GM23338 (cell line): ENCODE results near the gene VMAC. TPM values are rescaled to one million over a fixed set of nuclear protein-coding genes. Genes with fewer than 3 reads are reported as not detected.
A peak's percentile ranks its signal among the peaks of the same experiment; 100 is the strongest.

Experiments used
- ATAC-seq: fragments of 200-7000 bp; cut with Tn5 transposase; 3 replicates; pipeline ENCODE4 v1.9.1; 2020
- DNase-seq: peaks from one replicate; pipeline ENCODE4 v3.0.0-alpha.2; 2015; ENCODE audit warnings: low spot score
- H2AFZ ChIP-seq: fragments of 200-600 bp; sonication (generic); 2 replicates; pipeline ENCODE4 v1.8.0; 2016; ENCODE audit warnings: antibody characterized with exemption, mild to moderate bottlenecking, moderate library complexity
- H3F3A ChIP-seq: fragments of 200-600 bp; sonication (generic); replicated peaks from 2 replicates; pipeline ENCODE4 v1.8.0; 2017; ENCODE audit warnings: antibody characterized with exemption, mixed run types, low read depth
- H3K27ac ChIP-seq: fragments of 200-600 bp; sonication (generic); 2 replicates; pipeline ENCODE4 v1.6.1; 2016; ENCODE audit warnings: low read depth
- H3K27me3 ChIP-seq: fragments of 200-600 bp; sonication (generic); 2 replicates; pipeline ENCODE4 v1.8.0; 2016; ENCODE audit warnings: mild to moderate bottlenecking, mixed run types, moderate library complexity; ENCODE audit not compliant: insufficient read depth
- H3K36me3 ChIP-seq: fragments of 200-600 bp; sonication (generic); 2 replicates; pipeline ENCODE4 v1.8.0; 2016; ENCODE audit warnings: mild to moderate bottlenecking; ENCODE audit not compliant: insufficient read depth
- H3K4me1 ChIP-seq: fragments of 200-600 bp; sonication (generic); 2 replicates; pipeline ENCODE4 v1.8.0; 2016; ENCODE audit warnings: mild to moderate bottlenecking, moderate library complexity; ENCODE audit not compliant: insufficient read depth
- H3K4me2 ChIP-seq: fragments of 200-600 bp; sonication (generic); 2 replicates; pipeline ENCODE4 v1.7.1; 2017; ENCODE audit warnings: mixed run types
- H3K4me3 ChIP-seq: fragments of 200-600 bp; sonication (generic); 2 replicates; pipeline ENCODE4 v1.6.1; 2016; ENCODE audit warnings: mixed run types
- H3K79me2 ChIP-seq: fragments of 200-600 bp; sonication (generic); replicated peaks from 2 replicates; pipeline ENCODE4 v1.8.0; 2017; ENCODE audit warnings: mild to moderate bottlenecking; ENCODE audit not compliant: insufficient read depth
- H3K9me2 ChIP-seq: fragments of 200-600 bp; sonication (generic); 2 replicates; pipeline ENCODE4 v1.8.0; 2017; ENCODE audit not compliant: insufficient read depth
- H4K20me1 ChIP-seq: fragments of 200-600 bp; sonication (generic); replicated peaks from 2 replicates; pipeline ENCODE4 v1.8.0; 2017; ENCODE audit warnings: mild to moderate bottlenecking; ENCODE audit not compliant: insufficient read depth
- H3K27ac Mint-ChIP-seq: 2 replicates; pipeline ENCODE4 v1.8.0; 2020; ENCODE audit warnings: inconsistent platforms, mild to moderate bottlenecking, moderate library complexity, mixed read lengths
- H3K27me3 Mint-ChIP-seq: 3 replicates; pipeline ENCODE4 v1.8.0; 2022; ENCODE audit warnings: low read depth, mild to moderate bottlenecking, moderate library complexity, mixed read lengths, inconsistent platforms; ENCODE audit not compliant: insufficient read depth, poor library complexity
- H3K36me3 Mint-ChIP-seq: 3 replicates; pipeline ENCODE4 v1.8.0; 2021; ENCODE audit warnings: low read depth, mild to moderate bottlenecking, inconsistent platforms, moderate library complexity, mixed read lengths
- H3K4me1 Mint-ChIP-seq: 3 replicates; pipeline ENCODE4 v1.8.0; 2020; ENCODE audit warnings: mild to moderate bottlenecking, inconsistent platforms, mixed read lengths
- H3K4me3 Mint-ChIP-seq: 3 replicates; pipeline ENCODE4 v1.8.0; 2021; ENCODE audit warnings: moderate library complexity, mild to moderate bottlenecking, inconsistent platforms, mixed read lengths
- H3K9me3 Mint-ChIP-seq: 3 replicates; pipeline ENCODE4 v1.8.0; 2020; ENCODE audit warnings: moderate library complexity, mild to moderate bottlenecking, inconsistent platforms, mixed read lengths
- CREB1 ChIP-seq: fragments of 250-450 bp; sonication (Bioruptor Pico); IDR thresholded peaks from 2 replicates; pipeline ENCODE4 v1.5.0; 2020; ENCODE audit warnings: low read depth, mild to moderate bottlenecking, moderate library complexity
- CTCF ChIP-seq, 2 experiments: fragments of 200-600 bp in 1 of 2; sonication (generic) in 1 of 2; conservative IDR thresholded peaks; 2 replicates each; pipeline versions ENCODE4 v1.5.1 to v1.6.1; 2016 to 2017; ENCODE audit warnings: antibody characterized with exemption in 2 of 2, low read depth in 2 of 2, mild to moderate bottlenecking in 2 of 2, moderate library complexity in 1 of 2
- ETS1 ChIP-seq: IDR thresholded peaks from 2 replicates; pipeline ENCODE4 v1.6.1; 2016; ENCODE audit warnings: antibody characterized with exemption
- EZH2 ChIP-seq: fragments of 200-600 bp; sonication (generic); IDR thresholded peaks from one replicate; pipeline ENCODE4 v1.8.0; 2017; ENCODE audit warnings: antibody characterized with exemption, mild to moderate bottlenecking, low read depth; ENCODE audit not compliant: unreplicated experiment
- EZH2phosphoT487 ChIP-seq: fragments of 200-600 bp; sonication (generic); IDR thresholded peaks from one replicate; pipeline ENCODE4 v1.8.1; 2018; ENCODE audit warnings: antibody characterized with exemption; ENCODE audit not compliant: unreplicated experiment
- NANOG ChIP-seq: IDR thresholded peaks from 2 replicates; pipeline ENCODE4 v1.6.1; 2016; ENCODE audit warnings: antibody characterized with exemption, borderline replicate concordance
- POLR2AphosphoS5 ChIP-seq: IDR thresholded peaks from 2 replicates; pipeline ENCODE4 v1.6.1; 2016; ENCODE audit warnings: antibody characterized with exemption, low read depth
- REST ChIP-seq: IDR thresholded peaks from one replicate; pipeline ENCODE4 v1.6.1; 2018; ENCODE audit warnings: antibody characterized with exemption; ENCODE audit not compliant: unreplicated experiment
- ZNF114 ChIP-seq: fragments of 250-450 bp; sonication (Bioruptor Pico); IDR thresholded peaks from 2 replicates; pipeline ENCODE4 v1.5.0; 2020; ENCODE audit warnings: mild to moderate bottlenecking, moderate library complexity
- ZNF331 ChIP-seq: fragments of 250-450 bp; sonication (Bioruptor Pico); IDR thresholded peaks from 2 replicates; pipeline ENCODE4 v1.5.0; 2020; ENCODE audit warnings: low read depth, mild to moderate bottlenecking, moderate library complexity
- polyA plus RNA-seq: library from polyadenylated mRNA; unstranded; fragments of >200 nt; fragmentation: Nextera tagmentation; extraction: Ambion mirVana; gene quantifications from 2 replicates; pipeline ENCODE4 v1.2.1, GENCODE V29; 2016
- total RNA-seq: library from RNA; depleted of rRNA; stranded (reverse); fragments of >200 nt; shearing (Covaris generic); gene quantifications from 2 replicates; pipeline ENCODE4 v1.2.3, GENCODE V29; 2014

The VMAC gene
- total and polyA plus RNA-seq, 2 experiments from 2014 or later: 0.79 to 3.7 TPM

GRCh38 chr19:5957170-5957569, 52.5 kb downstream of the VMAC start (continued):
- no peak for TF ChIP-seq REST
- TF ChIP-seq EZH2: no peak
- TF ChIP-seq NANOG: no peak

- no peaks in the 10 kb centered on the region for H3K9me2 ChIP-seq
- ATAC-seq (no peak), DNase-seq (no peak)
- peaks cover 6% of the 10 kb centered on the region; the same call in 1 of the 2 replicates for H3F3A ChIP-seq
- H3K27ac ChIP-seq: peak overlapping the region; percentile 81
- Mint-ChIP-seq H3K36me3 (no peaks in the 10 kb centered on the region; the same call in 2 of the 3 replicates), H3K27ac (no peak overlapping the region), H3K4me3 (no peak overlapping the region; the same call in 2 of the 3 replicates), H3K27me3 (peaks cover 19% of the 10 kb centered on the region), H3K4me1 (peaks cover 82% of the 10 kb centered on the region), H3K9me3 (no peaks in the 10 kb centered on the region)
- H3K36me3 ChIP-seq: no peaks in the 10 kb centered on the region
- peaks cover 71% of the 10 kb centered on the region for H3K4me1 ChIP-seq
- no peak for TF ChIP-seq ZNF331
- TF ChIP-seq CTCF (conservative IDR thresholded peaks at IDR 0.05; ENCODE audit: low read depth in 2 of 2): no peak
- TF ChIP-seq ZNF114: no peak
- peaks cover 67% of the 10 kb centered on the region for H4K20me1 ChIP-seq
- H3K4me3 ChIP-seq: 0 out of 2 replicates have a peak overlapping the region, but pooled peaks have one; percentile 20
- peaks cover 100% of the 10 kb centered on the region for H3K79me2 ChIP-seq
- no peak overlapping the region for H2AFZ ChIP-seq
- H3K27me3 ChIP-seq: no peaks in the 10 kb centered on the region
- H3K4me2 ChIP-seq: peak overlapping the region; percentile 65
Measured at GRCh38 chr19:5958074-5958850, 53.6 kb downstream of the VMAC start.

GRCh38 chr19:5958851-5959122, 54.1 kb downstream of the VMAC start:
- H3K4me1 ChIP-seq: peaks cover 65% of the 10 kb centered on the region
- H3K27ac Mint-ChIP-seq: no peak overlapping the region; the same call in 1 of the 2 replicates
- H3K79me2 ChIP-seq: peaks cover 100% of the 10 kb centered on the region
- H3K27me3 ChIP-seq: no peaks in the 10 kb centered on the region
- no peaks in the 10 kb centered on the region for H3K9me2 ChIP-seq
- DNase-seq (no peak), ATAC-seq (no peak)
- H3F3A ChIP-seq: peaks cover 3% of the 10 kb centered on the region; the same call in 1 of the 2 replicates
- no peak overlapping the region for H2AFZ ChIP-seq
- H3K9me3 Mint-ChIP-seq: no peaks in the 10 kb centered on the region
- peaks cover 21% of the 10 kb centered on the region for H3K27me3 Mint-ChIP-seq
- no peaks in the 10 kb centered on the region for H3K36me3 ChIP-seq
- H3K4me2 ChIP-seq: peak overlapping the region; percentile 65; the same call in 1 of the 2 replicates
- peaks cover 80% of the 10 kb centered on the region for H3K4me1 Mint-ChIP-seq
- H3K4me3 Mint-ChIP-seq: no peak overlapping the region
- no peak overlapping the region for H3K4me3 ChIP-seq
- H4K20me1 ChIP-seq: peaks cover 73% of the 10 kb centered on the region
- H3K36me3 Mint-ChIP-seq: no peaks in the 10 kb centered on the region; the same call in 2 of the 3 replicates
- H3K27ac ChIP-seq: no peak overlapping the region; the same call in 1 of the 2 replicates
- TF ChIP-seq CREB1 (CRISPR knock-in tag) (no peak), REST (no peak), ZNF331 (no peak), ETS1 (no peak), POLR2AphosphoS5 (no peak), NANOG (no peak), EZH2phosphoT487 (no peak)
